Measurements from ENCODE around the gene HYCC1.

DNA sequence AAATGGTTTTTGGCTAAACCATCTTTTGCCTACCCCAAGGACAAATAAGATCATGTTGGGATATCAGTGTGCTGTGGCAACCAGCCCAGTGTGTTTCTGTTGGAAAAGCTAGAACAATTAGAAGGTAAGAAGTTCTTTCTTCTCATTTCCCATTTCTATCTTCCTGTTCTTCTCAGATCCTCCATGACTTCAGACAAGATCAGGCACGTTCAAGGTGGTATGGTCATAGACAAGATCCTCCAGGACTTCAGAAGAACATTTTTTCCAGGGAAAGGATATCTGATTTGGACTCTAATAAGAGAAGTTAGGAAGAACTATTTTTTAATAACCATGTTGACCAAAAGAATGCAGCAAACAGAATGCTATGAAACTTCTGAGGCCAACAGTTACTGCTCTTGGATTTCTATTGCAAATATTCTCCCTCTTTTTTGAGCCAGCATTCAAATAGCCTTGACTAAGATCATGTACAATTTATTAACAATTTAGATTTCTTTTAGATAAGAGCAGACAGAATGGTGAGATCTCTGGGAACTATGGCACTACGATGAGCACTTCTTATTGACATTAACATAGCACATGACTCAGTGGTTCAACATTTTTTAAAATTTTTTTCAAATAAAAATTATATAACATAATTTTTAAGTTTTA, 15.9 kb downstream of the HYCC1 start:
- TF ChIP-seq POLR2AphosphoS5 (IDR thresholded peaks at IDR 0.05) (no peak), CTCF (IDR thresholded peaks at IDR 0.05) (no peak), EP300 (IDR thresholded peaks at IDR 0.05; ENCODE audit: low read depth) (no peak), POLR2A (IDR thresholded peaks at IDR 0.05) (no peak)

All from transverse colon (tissue), 4 donors.